B cell (primary cell): Measurements from ENCODE around the gene ERBB4. TPM values are rescaled to one million over a fixed set of nuclear protein-coding genes. Genes with fewer than 3 reads are reported as not detected.

Experiments
- ATAC-seq: fragments of 200-7000 bp; cut with Tn5 transposase; one replicate; pipeline ENCODE4 v1.10.0; 2021; ENCODE audit warnings: low read depth, mild to moderate bottlenecking, moderate number of reproducible peaks, moderate library complexity
- CTCF ChIA-PET: fragments of 350-600 bp; sonication (Branson Sonifier 250); formaldehyde crosslinking; loops from one replicate; lab custom pipeline; 2021; ENCODE audit warnings: antibody characterized with exemption, inconsistent platforms; lab: Charles Lee
- POLR2A ChIA-PET: fragments of 350-600 bp; sonication (Branson Sonifier 250); formaldehyde crosslinking; loops from one replicate; lab custom pipeline; 2021; ENCODE audit warnings: antibody characterized with exemption; lab: Charles Lee
- DNase-seq: peaks from one replicate; pipeline ENCODE4 v3.0.0; 2013
- H2AFZ ChIP-seq: 2 replicates; pipeline ENCODE4 v1.6.1; 2012; ENCODE audit warnings: mild to moderate bottlenecking, low read depth, low read length; ENCODE audit not compliant: insufficient read depth, poor library complexity, severe bottlenecking
- H3K27ac ChIP-seq, 2 donors: 1 replicate in 1 of 2; 2 replicates in 1 of 2; pipeline ENCODE4 v1.5.1; 2012 to 2013; ENCODE audit warnings: low read length in 2 of 2, mild to moderate bottlenecking in 2 of 2, moderate library complexity in 1 of 2
- H3K27me3 ChIP-seq, 4 experiments: fragments of 200-600 bp in 1 of 4; sonication (generic) in 1 of 4; replicated peaks in 1 of 4; 1 replicate in 2 of 4; 2 replicates in 2 of 4; pipeline versions ENCODE4 v1.6.1 to v1.7.0; 2013 to 2016; ENCODE audit warnings: low read length in 3 of 4, mild to moderate bottlenecking in 2 of 4, mixed read lengths in 1 of 4, moderate library complexity in 1 of 4; ENCODE audit not compliant: insufficient read depth in 4 of 4, control insufficient read depth in 3 of 4; ENCODE audit errors: control extremely low read depth in 1 of 4
- H3K36me3 ChIP-seq, 2 experiments: replicated peaks in 1 of 2; 1 replicate in 1 of 2; 2 replicates in 1 of 2; pipeline versions ENCODE4 v1.6.1 to v1.7.1; 2013; ENCODE audit warnings: low read length in 1 of 2; ENCODE audit not compliant: insufficient read depth in 2 of 2, control insufficient read depth in 1 of 2; ENCODE audit errors: control extremely low read depth in 1 of 2, extremely low read depth in 1 of 2
- H3K4me1 ChIP-seq, 2 donors: fragments of 200-600 bp in 1 of 2; sonication (generic) in 1 of 2; 1 replicate in 1 of 2; 2 replicates in 1 of 2; pipeline versions ENCODE4 v1.5.1 to v1.6.1; 2013 to 2017; ENCODE audit warnings: low read length in 2 of 2; ENCODE audit not compliant: control insufficient read depth in 2 of 2, insufficient read depth in 2 of 2
- H3K4me2 ChIP-seq: replicated peaks from 2 replicates; pipeline ENCODE3; 2012; ENCODE audit warnings: mild to moderate bottlenecking, low read depth, low read length; ENCODE audit not compliant: poor library complexity, severe bottlenecking
- H3K4me3 ChIP-seq, 5 experiments: fragments of 200-600 bp in 1 of 5; sonication (generic) in 1 of 5; 1 replicate in 3 of 5; 2 replicates in 2 of 5; pipeline versions ENCODE4 v1.5.1 to v1.7.0; 2011 to 2016; ENCODE audit warnings: low read length in 4 of 5, mild to moderate bottlenecking in 4 of 5, low read depth in 2 of 5, control low read depth in 1 of 5, moderate library complexity in 1 of 5; ENCODE audit not compliant: insufficient read depth in 1 of 5; ENCODE audit errors: control extremely low read depth in 1 of 5, extremely low read depth in 1 of 5
- H3K79me2 ChIP-seq: fragments of 200-600 bp; sonication (generic); one replicate; pipeline ENCODE4 v1.6.0; 2016; ENCODE audit warnings: low read length; ENCODE audit not compliant: control insufficient read depth, insufficient read depth
- H3K9ac ChIP-seq: fragments of 200-600 bp; sonication (generic); 2 replicates; pipeline ENCODE4 v1.6.1; 2017; ENCODE audit warnings: mild to moderate bottlenecking, low read length, moderate library complexity
- H3K9me3 ChIP-seq, 3 donors: one replicate each; pipeline versions ENCODE4 v1.6.1 to v1.7.1; 2013; ENCODE audit warnings: low read length in 2 of 3; ENCODE audit not compliant: control insufficient read depth in 2 of 3, insufficient read depth in 1 of 3; ENCODE audit errors: control extremely low read depth in 1 of 3
- H4K20me1 ChIP-seq: 2 replicates; pipeline ENCODE4 v1.6.0; 2012; ENCODE audit warnings: mild to moderate bottlenecking, low read length; ENCODE audit not compliant: insufficient read depth, control insufficient read depth, poor library complexity, severe bottlenecking
- H3K27ac Mint-ChIP-seq: one replicate; pipeline ENCODE4 v1.8.0; 2021; ENCODE audit warnings: mixed read lengths
- H3K27me3 Mint-ChIP-seq: one replicate; pipeline ENCODE4 v1.8.0; 2021; ENCODE audit warnings: mixed read lengths
- H3K4me1 Mint-ChIP-seq: one replicate; pipeline ENCODE4 v1.8.0; 2021; ENCODE audit warnings: mixed read lengths
- H3K4me3 Mint-ChIP-seq: one replicate; pipeline ENCODE4 v1.8.0; 2021; ENCODE audit warnings: mixed read lengths
- H3K9me3 Mint-ChIP-seq: one replicate; pipeline ENCODE4 v1.8.0; 2022; ENCODE audit warnings: mixed read lengths; ENCODE audit not compliant: insufficient read depth
- EZH2 ChIP-seq: IDR thresholded peaks from 2 replicates; pipeline ENCODE4 v1.6.1; 2012; ENCODE audit warnings: borderline replicate concordance, low read depth, mild to moderate bottlenecking, moderate library complexity, low read length; ENCODE audit not compliant: insufficient read depth, poor library complexity, severe bottlenecking
- WGBS: methylation state at CpG from one replicate; pipeline ENCODE4 v1.1.5; 2013; ENCODE audit warnings: missing lambda C conversion rate; ENCODE audit not compliant: insufficient coverage; 5-methylcytosine and 5-hydroxymethylcytosine counted together
- intact Hi-C: fragments of 100-400 bp; cut with micrococcal nuclease; formaldehyde crosslinking; loops from one replicate; pipeline ENCODE4 v1.10.0; 2022
- polyA plus RNA-seq: library from polyadenylated mRNA; depleted of rRNA; stranded (reverse); fragments of >200 nt; gene quantifications from 2 replicates; pipeline ENCODE4 v1.2.3, GENCODE V29; 2012
- total RNA-seq, 2 donors: library from RNA; stranded (reverse); fragments of 120-200 nt in 1 of 2; gene quantifications; 1 replicate in 1 of 2; 2 replicates in 1 of 2; pipeline versions ENCODE4 v1.2.3 to v1.2.4, GENCODE V29; 2013 to 2022
- TF ChIP-seq, protein P1 (sequence below): fragments of 200-600 bp; IDR thresholded peaks from one replicate; pipeline ENCODE4 v1.8.0; 2022; ENCODE audit warnings: antibody characterized with exemption, mild to moderate bottlenecking

Gene ERBB4
- total and polyA plus RNA-seq, 2 donors (not counting 1 experiment from before 2014, with no cell fraction given): not detected

DNA sequence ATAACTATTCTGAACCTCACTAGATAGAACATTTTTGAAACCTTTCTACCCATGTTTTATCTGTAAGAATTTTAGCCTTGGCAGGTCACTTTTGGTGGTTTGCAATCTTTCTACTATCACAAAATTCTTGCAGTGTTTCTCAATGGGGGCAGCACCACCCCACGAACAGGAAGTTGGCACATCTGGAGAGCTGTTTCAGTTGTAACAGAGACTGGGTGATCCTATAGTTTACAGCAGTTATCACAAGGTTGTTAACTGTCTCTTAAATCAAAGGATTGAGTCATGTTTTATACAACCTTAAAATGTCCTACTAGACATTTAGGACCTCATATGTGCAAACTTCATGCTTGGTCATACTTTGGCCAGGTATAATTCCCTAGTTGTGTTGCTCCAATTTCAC, 829.2 kb downstream of the ERBB4 start:
- intact Hi-C loops: no loop called here
- Histone ChIP-seq H3K36me3 (no peaks in the 10 kb centered on the region), H3K4me3 (no peak overlapping the region), H3K27ac (no peak overlapping the region), H3K4me1 (no peaks in the 10 kb centered on the region), H2AFZ (no peak overlapping the region), H3K9me3 (no peaks in the 10 kb centered on the region), H4K20me1 (no peaks in the 10 kb centered on the region), H3K27me3 (no peaks in the 10 kb centered on the region), H3K4me2 (no peak overlapping the region), H3K79me2 (no peaks in the 10 kb centered on the region), H3K9ac (no peak overlapping the region)
- ChIA-PET POLR2A (no interaction called here), CTCF (no interaction called here)
- DNase-seq: no peak
- Mint-ChIP-seq H3K27ac (no peak overlapping the region), H3K4me3 (no peak overlapping the region), H3K4me1 (no peaks in the 10 kb centered on the region), H3K9me3 (no peaks in the 10 kb centered on the region), H3K27me3 (no peaks in the 10 kb centered on the region)
- WGBS: no CpG with 5 or more reads among the region's 1 CpG
- TF ChIP-seq, protein P1, sequence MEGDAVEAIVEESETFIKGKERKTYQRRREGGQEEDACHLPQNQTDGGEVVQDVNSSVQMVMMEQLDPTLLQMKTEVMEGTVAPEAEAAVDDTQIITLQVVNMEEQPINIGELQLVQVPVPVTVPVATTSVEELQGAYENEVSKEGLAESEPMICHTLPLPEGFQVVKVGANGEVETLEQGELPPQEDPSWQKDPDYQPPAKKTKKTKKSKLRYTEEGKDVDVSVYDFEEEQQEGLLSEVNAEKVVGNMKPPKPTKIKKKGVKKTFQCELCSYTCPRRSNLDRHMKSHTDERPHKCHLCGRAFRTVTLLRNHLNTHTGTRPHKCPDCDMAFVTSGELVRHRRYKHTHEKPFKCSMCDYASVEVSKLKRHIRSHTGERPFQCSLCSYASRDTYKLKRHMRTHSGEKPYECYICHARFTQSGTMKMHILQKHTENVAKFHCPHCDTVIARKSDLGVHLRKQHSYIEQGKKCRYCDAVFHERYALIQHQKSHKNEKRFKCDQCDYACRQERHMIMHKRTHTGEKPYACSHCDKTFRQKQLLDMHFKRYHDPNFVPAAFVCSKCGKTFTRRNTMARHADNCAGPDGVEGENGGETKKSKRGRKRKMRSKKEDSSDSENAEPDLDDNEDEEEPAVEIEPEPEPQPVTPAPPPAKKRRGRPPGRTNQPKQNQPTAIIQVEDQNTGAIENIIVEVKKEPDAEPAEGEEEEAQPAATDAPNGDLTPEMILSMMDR: no peak
- TF ChIP-seq EZH2: no peak
- ATAC-seq: no peak

DNA sequence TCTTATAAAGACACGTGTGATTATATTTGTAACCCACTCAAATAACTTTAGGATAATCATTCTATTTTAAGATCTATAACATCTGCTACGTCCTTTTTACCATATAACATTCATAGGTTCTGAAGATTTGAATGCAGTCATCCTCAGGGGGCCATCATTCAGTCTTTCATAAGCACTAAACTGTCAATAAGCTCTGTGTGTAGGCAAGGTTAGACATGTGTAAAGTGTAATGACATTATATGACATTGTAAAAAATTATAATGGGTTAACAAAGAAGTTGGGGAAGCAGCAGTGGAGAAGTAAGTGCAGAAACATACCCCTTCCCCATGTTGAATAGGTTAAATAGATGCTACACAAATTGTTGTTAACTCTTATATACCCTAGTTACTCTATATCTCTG, 845.9 kb downstream of the ERBB4 start:
- DNase-seq: no peak
- H2AFZ ChIP-seq: no peak overlapping the region

More for the DNA sequence above, 845.9 kb downstream of the ERBB4 start:
- ChIA-PET CTCF (no interaction called here), POLR2A (no interaction called here)
- Histone ChIP-seq H3K27ac (no peak overlapping the region), H3K79me2 (no peaks in the 10 kb centered on the region), H3K4me1 (no peaks in the 10 kb centered on the region), H3K4me2 (no peak overlapping the region), H4K20me1 (no peaks in the 10 kb centered on the region), H3K9me3 (no peaks in the 10 kb centered on the region), H3K36me3 (no peaks in the 10 kb centered on the region), H3K4me3 (no peak overlapping the region), H3K9ac (no peak overlapping the region), H3K27me3 (no peaks in the 10 kb centered on the region)
- H3K9me3 Mint-ChIP-seq: peaks cover 3% of the 10 kb centered on the region
- TF ChIP-seq, protein P1: no peak
- TF ChIP-seq EZH2: no peak
- no peak overlapping the region for H3K4me3 Mint-ChIP-seq
- no peaks in the 10 kb centered on the region for H3K4me1 Mint-ChIP-seq
- intact Hi-C loops: no loop called here
- no peak for ATAC-seq
- WGBS: no CpG with 5 or more reads among the region's 2 CpGs
- no peaks in the 10 kb centered on the region for H3K27me3 Mint-ChIP-seq
- no peak overlapping the region for H3K27ac Mint-ChIP-seq
